HG02938 (cell line): Measurements from ENCODE around the gene KIAA1671.
"Not testable (repeated sequence)": the region's sequence is repeated elsewhere in the genome, so short reads cannot be mapped to it uniquely, and the experiment has no call there.

ENCODE experiments used
- ATAC-seq: cut with Tn5 transposase; IDR thresholded peaks from one replicate; pipeline ENCODE4 v1.9.1; 2021; ENCODE audit warnings: mild to moderate bottlenecking, moderate library complexity; ENCODE audit not compliant: unreplicated experiment

The KIAA1671 gene

GRCh38 chr22:25161916-25162530 lies 209.5 kb downstream of the KIAA1671 start:
- ATAC-seq, result no peak

GRCh38 chr22:25162561-25162960 lies 210.0 kb downstream of the KIAA1671 start:
- no peak for ATAC-seq

- ATAC-seq, result no peak
These were observed 213.3 kb downstream of the KIAA1671 start for GRCh38 chr22:25165785-25166184.

- ATAC-seq, result no peak
These were observed 213.9 kb downstream of the KIAA1671 start for GRCh38 chr22:25166266-25167040.

GRCh38 chr22:25167082-25167481 lies 214.6 kb downstream of the KIAA1671 start:
- ATAC-seq, result no peak

GRCh38 chr22:25167834-25168601 lies 215.5 kb downstream of the KIAA1671 start:
- no peak for ATAC-seq

- ATAC-seq, result no peak
These were observed 216.9 kb downstream of the KIAA1671 start for GRCh38 chr22:25169278-25170031.

GRCh38 chr22:25170426-25170980 lies 218.0 kb downstream of the KIAA1671 start:
- ATAC-seq, result no peak

GRCh38 chr22:25172153-25172552 lies 219.6 kb downstream of the KIAA1671 start:
- ATAC-seq, result no peak

GRCh38 chr22:25174156-25174887 lies 221.8 kb downstream of the KIAA1671 start:
- ATAC-seq, result no peak

GRCh38 chr22:25174888-25175411 lies 222.4 kb downstream of the KIAA1671 start:
- no peak for ATAC-seq

- ATAC-seq, result no peak
These were observed 223.7 kb downstream of the KIAA1671 start for GRCh38 chr22:25176175-25176574.

- ATAC-seq, result no peak
These were observed 224.3 kb downstream of the KIAA1671 start for GRCh38 chr22:25176799-25177198.

- no peak for ATAC-seq
These were observed 224.7 kb downstream of the KIAA1671 start for GRCh38 chr22:25177226-25177625.

GRCh38 chr22:25177895-25178294 lies 225.4 kb downstream of the KIAA1671 start:
- ATAC-seq, result no peak

- not testable (repeated sequence) for ATAC-seq
These were observed 225.8 kb downstream of the KIAA1671 start for GRCh38 chr22:25178348-25178747.

GRCh38 chr22:25178869-25179631 lies 226.5 kb downstream of the KIAA1671 start:
- not testable (repeated sequence) for ATAC-seq

- ATAC-seq, result no peak
These were observed 229.9 kb downstream of the KIAA1671 start for GRCh38 chr22:25182131-25183110.
